ENCODE measurements around the gene LRRFIP2.

- TF ChIP-seq CTCF (IDR thresholded peaks at IDR 0.05) (no peak), POLR2A (IDR thresholded peaks at IDR 0.05) (no peak)
Observed at GRCh38 chr3:37171144-37171543, 3.2 kb downstream of the LRRFIP2 start.

Measured in lower leg skin (tissue), 3 donors.